AG09309 (cell line): ENCODE data around the gene CYTH4.

ENCODE experiments used
- DNase-seq: peaks from one replicate; pipeline ENCODE4 v3.0.0-alpha.2; 2010; ENCODE audit warnings: low read depth
- H3K4me3 ChIP-seq: 2 replicates; pipeline ENCODE4 v1.5.1; 2011; ENCODE audit warnings: mild to moderate bottlenecking, low read depth, low read length, moderate library complexity; ENCODE audit not compliant: control insufficient read depth
- CTCF ChIP-seq: IDR thresholded peaks from 2 replicates; pipeline ENCODE4 v1.5.1; 2011; ENCODE audit warnings: mild to moderate bottlenecking, low read depth, low read length, inconsistent platforms; ENCODE audit not compliant: insufficient read depth, control insufficient read depth; ENCODE audit errors: missing control alignments

CYTH4 gene

GRCh38 chr22:37266581-37267134, 15.7 kb upstream of the CYTH4 start:
- no peak for DNase-seq
- TF ChIP-seq CTCF: no peak
- peak overlapping the region; percentile 52 for H3K4me3 ChIP-seq

GRCh38 chr22:37267135-37267587, 15.1 kb upstream of the CYTH4 start:
- TF ChIP-seq CTCF: peak; percentile 91
- DNase-seq: no peak
- peak overlapping the region; percentile 52 for H3K4me3 ChIP-seq

GRCh38 chr22:37267661-37268413, 14.5 kb upstream of the CYTH4 start:
- DNase-seq: no peak
- no peak overlapping the region for H3K4me3 ChIP-seq
- TF ChIP-seq CTCF: no peak

GRCh38 chr22:37269936-37270678, 12.2 kb upstream of the CYTH4 start:
- no peak for DNase-seq
- H3K4me3 ChIP-seq: no peak overlapping the region
- TF ChIP-seq CTCF: no peak

- no peak for TF ChIP-seq CTCF
- H3K4me3 ChIP-seq: no peak overlapping the region
- no peak for DNase-seq
Measured at GRCh38 chr22:37270928-37271650, 11.2 kb upstream of the CYTH4 start.

GRCh38 chr22:37273126-37273845, 9.0 kb upstream of the CYTH4 start:
- no peak for TF ChIP-seq CTCF
- no peak for DNase-seq
- H3K4me3 ChIP-seq: no peak overlapping the region
